Activated T-cell treated with anti-CD3 and anti-CD28 coated beads, Interleukin-2, amount 50 U/mL, for 24 hours (primary cell): Measurements from ENCODE around the gene PLA2G2E.
"Not testable (repeated sequence)": the region's sequence is repeated elsewhere in the genome, so short reads cannot be mapped to it uniquely, and the experiment has no call there.

ENCODE experiments used
- DNase-seq: peaks from one replicate; pipeline ENCODE4 v3.0.0-alpha.2; 2020
- H3K27ac Mint-ChIP-seq: 2 replicates; pipeline ENCODE4 v1.8.0; 2020; ENCODE audit warnings: mild to moderate bottlenecking, mixed read lengths
- H3K27me3 Mint-ChIP-seq: 2 replicates; pipeline ENCODE4 v1.8.0; 2020; ENCODE audit warnings: mixed read lengths
- H3K36me3 Mint-ChIP-seq: 2 replicates; pipeline ENCODE4 v1.8.0; 2020; ENCODE audit warnings: low read depth, mixed read lengths
- H3K4me1 Mint-ChIP-seq: 2 replicates; pipeline ENCODE4 v1.8.0; 2020; ENCODE audit warnings: low read depth, mixed read lengths
- H3K4me3 Mint-ChIP-seq: 2 replicates; pipeline ENCODE4 v1.8.0; 2020; ENCODE audit warnings: mild to moderate bottlenecking, moderate library complexity, mixed read lengths
- H3K9me3 Mint-ChIP-seq: 2 replicates; pipeline ENCODE4 v1.8.0; 2020; ENCODE audit warnings: mixed read lengths

PLA2G2E gene

DNA sequence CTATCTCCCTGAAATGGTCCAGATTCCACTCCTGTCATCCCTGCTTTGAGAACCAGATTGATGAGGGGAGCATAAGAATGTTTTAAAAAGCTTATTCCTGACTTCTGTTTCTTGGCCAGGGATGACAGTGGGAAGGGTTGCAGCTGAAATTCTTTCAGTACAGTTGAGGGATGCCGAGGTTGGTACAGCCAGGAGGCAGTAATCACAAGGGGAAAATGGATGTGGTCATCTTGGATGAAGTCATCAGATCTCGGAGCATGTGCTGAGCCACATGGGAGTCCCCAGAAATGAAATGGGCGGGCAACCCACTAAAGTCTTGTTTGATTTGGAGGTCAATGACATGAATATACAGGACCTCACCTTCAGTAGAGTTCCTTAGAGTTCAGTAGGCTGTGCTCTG, 18.7 kb upstream of the PLA2G2E start:
- no peaks in the 10 kb centered on the region for H3K9me3 Mint-ChIP-seq
- H3K36me3 Mint-ChIP-seq, result no peaks in the 10 kb centered on the region
- no peaks in the 10 kb centered on the region for H3K4me1 Mint-ChIP-seq
- no peak for DNase-seq
- peaks cover 11% of the 10 kb centered on the region for H3K27me3 Mint-ChIP-seq
- H3K27ac Mint-ChIP-seq, result no peak overlapping the region
- no peak overlapping the region for H3K4me3 Mint-ChIP-seq

DNA sequence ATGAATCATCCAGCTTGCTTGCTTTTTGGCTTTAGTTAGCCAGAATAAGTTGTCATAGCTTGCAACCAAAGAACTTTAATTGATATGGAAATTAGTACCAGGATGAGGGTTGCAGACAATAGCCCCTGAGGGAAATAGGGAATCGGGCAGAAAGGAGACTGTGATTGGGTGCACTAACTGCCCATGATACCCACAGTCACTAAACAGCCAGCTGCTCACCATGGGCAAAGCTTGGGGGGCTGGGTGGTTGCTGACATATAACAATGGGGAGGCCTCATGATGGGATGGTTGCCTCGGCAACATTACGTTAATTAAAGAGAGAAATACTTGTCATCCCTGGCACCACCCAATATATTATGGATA, 17.8 kb upstream of the PLA2G2E start:
- H3K27ac Mint-ChIP-seq, result no peak overlapping the region
- H3K27me3 Mint-ChIP-seq, result peaks cover 6% of the 10 kb centered on the region
- no peaks in the 10 kb centered on the region for H3K36me3 Mint-ChIP-seq
- no peak for DNase-seq
- H3K4me3 Mint-ChIP-seq, result no peak overlapping the region
- no peaks in the 10 kb centered on the region for H3K9me3 Mint-ChIP-seq
- H3K4me1 Mint-ChIP-seq, result no peaks in the 10 kb centered on the region

DNA sequence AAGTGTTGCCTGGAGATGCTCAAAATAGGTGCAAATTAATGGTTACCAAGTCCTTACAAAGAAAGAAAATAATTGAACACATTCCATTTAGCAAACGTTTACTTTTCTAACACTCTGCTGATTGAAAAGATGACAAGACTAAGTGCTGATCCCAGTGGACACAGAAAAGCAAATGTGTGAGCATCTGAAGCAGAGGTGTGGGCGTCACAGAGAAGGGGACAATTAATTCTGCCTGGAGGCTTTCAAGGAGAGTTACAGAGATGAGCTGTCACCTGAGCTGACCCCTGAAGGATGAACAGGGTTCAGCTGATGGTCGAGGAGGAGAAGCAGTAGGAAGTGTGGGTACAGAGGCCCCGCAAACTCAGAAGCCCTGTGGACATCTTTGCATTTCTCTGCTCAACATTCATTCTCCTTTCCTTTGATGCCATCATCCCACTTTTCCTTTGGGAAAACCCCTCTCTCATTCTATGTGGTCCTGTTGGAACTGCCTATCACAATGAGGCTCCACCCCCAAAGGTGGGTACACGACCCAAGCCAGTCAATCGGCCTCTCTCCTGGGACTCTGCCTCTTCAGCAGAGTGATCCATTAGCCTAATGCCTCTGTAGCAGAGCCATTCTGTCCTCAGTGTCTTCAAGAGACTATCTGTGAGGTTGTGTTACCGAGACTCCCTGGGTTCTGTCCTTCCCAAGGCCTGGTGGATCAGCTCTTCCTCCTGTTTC, 17.2 kb upstream of the PLA2G2E start:
- no peaks in the 10 kb centered on the region for H3K9me3 Mint-ChIP-seq
- no peak for DNase-seq
- no peaks in the 10 kb centered on the region for H3K4me1 Mint-ChIP-seq
- no peak overlapping the region for H3K27ac Mint-ChIP-seq
- H3K4me3 Mint-ChIP-seq, result no peak overlapping the region
- H3K36me3 Mint-ChIP-seq, result no peaks in the 10 kb centered on the region
- H3K27me3 Mint-ChIP-seq, result peaks cover 6% of the 10 kb centered on the region

DNA sequence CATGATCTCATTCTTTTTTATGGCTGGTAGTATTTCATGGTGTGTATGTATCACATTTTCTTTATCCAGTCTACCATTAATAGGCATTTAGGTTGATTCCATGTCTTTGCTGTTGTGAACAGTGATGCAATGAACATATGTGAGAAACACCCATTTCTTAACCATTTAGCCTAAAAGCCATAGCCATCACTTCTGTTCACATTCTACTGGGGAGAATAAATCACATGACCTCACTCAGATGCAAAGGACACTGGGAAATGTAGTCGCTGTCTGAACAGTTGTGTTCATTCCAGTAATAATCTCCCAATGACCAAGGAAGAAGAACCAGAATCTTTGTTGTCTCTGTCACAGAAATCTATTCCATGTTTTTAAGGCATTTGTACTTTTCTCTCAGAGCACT, 15.1 kb upstream of the PLA2G2E start:
- Mint-ChIP-seq H3K9me3 (peaks cover 2% of the 10 kb centered on the region), H3K4me1 (no peaks in the 10 kb centered on the region), H3K36me3 (no peaks in the 10 kb centered on the region), H3K27ac (no peak overlapping the region), H3K4me3 (no peak overlapping the region), H3K27me3 (no peaks in the 10 kb centered on the region)
- no peak for DNase-seq

DNA sequence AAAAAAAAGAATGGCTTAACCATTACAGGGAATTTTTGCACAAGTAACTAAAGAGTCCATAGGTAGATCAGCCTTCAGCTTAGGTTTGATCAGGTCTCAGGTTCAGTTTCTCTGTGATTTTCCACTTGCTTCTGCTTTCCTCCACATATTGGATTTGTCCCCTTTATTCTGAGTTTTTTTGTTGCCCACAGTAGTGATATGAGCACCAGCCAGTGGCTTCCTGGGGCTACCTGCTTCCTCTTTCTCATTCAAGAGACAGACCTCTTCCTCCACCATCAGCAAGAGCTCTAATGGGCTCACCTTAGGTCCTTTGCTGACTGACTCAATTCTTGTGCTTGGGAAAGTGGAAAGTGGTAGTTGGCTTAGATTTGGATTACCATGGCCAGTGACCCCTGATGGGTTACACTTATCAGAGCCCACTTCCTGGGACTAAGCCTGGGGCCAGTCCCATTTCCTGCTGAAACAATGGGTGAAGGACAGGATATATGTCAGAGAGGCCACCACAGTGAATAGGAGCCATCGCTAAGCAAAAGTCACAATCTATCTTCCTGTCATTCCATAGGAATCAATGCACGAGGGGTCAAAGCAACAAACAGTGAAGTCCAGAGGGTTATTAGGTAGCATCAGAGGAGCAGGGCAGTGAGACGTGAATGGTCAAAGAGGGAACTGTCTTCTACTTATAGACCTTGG, 12.8 kb upstream of the PLA2G2E start:
- Mint-ChIP-seq H3K9me3 (peaks cover 20% of the 10 kb centered on the region), H3K27me3 (no peaks in the 10 kb centered on the region), H3K27ac (no peak overlapping the region), H3K4me3 (no peak overlapping the region), H3K36me3 (no peaks in the 10 kb centered on the region), H3K4me1 (no peaks in the 10 kb centered on the region)
- DNase-seq, result no peak

DNA sequence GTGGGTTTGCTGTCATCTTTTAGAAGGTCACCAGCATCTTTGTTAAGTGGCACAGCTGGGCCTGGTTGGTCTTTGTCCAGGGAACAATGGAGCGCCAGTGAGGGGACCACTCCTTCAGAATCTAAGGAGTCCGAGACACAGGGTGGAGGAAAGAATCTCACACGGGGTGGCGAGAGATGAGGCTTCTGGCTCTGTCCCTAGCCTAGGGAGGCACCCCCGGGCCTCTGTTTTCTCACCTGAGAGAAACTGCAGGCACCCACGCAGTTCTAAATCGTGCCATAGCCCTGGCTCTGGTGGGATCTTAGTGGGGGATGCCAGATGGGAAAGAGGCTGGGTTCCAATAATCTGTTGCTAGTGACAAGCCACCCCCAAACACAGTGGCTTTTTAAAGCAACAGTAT, 10.9 kb upstream of the PLA2G2E start:
- no peak for DNase-seq
- H3K4me1 Mint-ChIP-seq, result no peaks in the 10 kb centered on the region
- H3K9me3 Mint-ChIP-seq, result peaks cover 29% of the 10 kb centered on the region
- no peak overlapping the region for H3K27ac Mint-ChIP-seq
- H3K36me3 Mint-ChIP-seq, result no peaks in the 10 kb centered on the region
- no peak overlapping the region for H3K4me3 Mint-ChIP-seq
- no peaks in the 10 kb centered on the region for H3K27me3 Mint-ChIP-seq

DNA sequence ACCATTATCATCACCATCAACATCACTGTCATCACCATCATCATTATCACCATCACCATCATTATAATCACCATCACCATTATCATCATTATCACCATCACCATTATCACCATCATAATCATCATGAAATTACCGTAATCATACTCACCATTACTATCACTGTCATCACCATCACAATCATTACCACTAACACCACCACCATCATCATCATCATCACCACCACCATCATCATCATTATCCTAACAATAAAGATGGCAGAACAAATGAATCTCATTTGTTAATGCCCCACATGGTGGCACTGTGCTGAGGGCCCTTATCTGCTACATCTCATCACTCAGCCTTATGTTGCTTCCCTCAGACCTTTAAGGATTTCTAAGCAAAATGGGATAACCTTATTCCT, 9.4 kb upstream of the PLA2G2E start:
- no peak for DNase-seq
- no peaks in the 10 kb centered on the region for H3K36me3 Mint-ChIP-seq
- no peaks in the 10 kb centered on the region for H3K4me1 Mint-ChIP-seq
- no peak overlapping the region for H3K4me3 Mint-ChIP-seq
- peaks cover 29% of the 10 kb centered on the region for H3K9me3 Mint-ChIP-seq
- no peak overlapping the region for H3K27ac Mint-ChIP-seq
- H3K27me3 Mint-ChIP-seq, result no peaks in the 10 kb centered on the region

DNA sequence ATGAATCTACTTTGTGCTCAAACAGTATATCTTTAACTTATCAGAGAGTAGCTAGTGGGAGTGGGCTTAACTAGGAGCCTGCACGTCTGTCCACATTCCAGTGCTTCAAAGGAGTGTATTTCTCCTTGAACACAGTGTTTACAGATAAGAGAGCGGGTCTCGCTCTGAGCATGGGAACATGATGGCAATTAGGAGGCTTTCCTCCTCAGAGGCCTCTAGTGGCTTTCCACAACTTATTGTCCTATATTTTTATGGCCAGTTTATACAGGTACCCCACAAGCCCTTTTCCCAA, 3.7 kb upstream of the PLA2G2E start:
- H3K27me3 Mint-ChIP-seq, H3K4me3 Mint-ChIP-seq, DNase-seq, H3K27ac Mint-ChIP-seq, H3K36me3 Mint-ChIP-seq, H3K4me1 Mint-ChIP-seq: not testable (repeated sequence)
- peaks cover 16% of the 10 kb centered on the region for H3K9me3 Mint-ChIP-seq

DNA sequence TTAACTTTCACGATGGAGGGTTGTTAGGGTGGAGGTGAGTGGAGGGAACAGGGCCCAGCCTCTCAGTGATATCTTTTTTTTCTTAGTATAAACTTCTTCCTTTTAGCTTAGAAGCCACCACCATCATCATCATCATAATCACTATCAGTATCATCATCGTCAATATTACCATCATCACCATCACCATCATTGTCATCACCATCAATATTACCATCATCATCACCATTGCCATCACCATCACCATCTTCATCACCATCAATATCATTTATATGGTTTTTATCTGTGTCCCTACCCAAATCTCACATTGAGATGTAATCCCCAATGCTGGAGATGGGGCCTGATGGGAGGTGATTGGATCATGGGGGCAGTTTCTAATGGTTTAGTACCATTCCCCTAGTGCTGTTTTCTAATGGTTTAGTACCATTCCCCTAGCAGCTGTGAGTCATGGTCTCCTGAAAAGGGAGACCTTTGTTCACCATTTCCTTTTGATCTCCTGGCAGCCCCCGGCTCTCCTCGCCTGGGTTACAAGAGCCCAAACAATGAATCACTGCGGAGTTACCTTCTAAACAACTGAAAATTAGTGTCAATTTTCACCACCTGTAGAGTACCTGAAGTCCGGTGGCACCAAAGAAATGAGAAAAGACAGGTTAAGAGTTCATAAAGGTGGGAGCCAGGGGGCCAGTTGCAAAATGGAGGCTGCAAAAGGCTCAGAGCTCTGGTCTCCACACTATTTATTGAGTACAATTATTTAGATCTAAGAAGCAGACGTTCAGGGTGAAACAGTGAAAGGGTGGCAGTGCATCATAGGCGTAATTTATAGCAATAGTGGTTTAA, 3.1 kb upstream of the PLA2G2E start:
- no peak for DNase-seq
- Mint-ChIP-seq H3K4me3 (no peak overlapping the region), H3K27ac (no peak overlapping the region), H3K4me1 (no peaks in the 10 kb centered on the region), H3K9me3 (peaks cover 11% of the 10 kb centered on the region), H3K36me3 (no peaks in the 10 kb centered on the region), H3K27me3 (no peaks in the 10 kb centered on the region)

DNA sequence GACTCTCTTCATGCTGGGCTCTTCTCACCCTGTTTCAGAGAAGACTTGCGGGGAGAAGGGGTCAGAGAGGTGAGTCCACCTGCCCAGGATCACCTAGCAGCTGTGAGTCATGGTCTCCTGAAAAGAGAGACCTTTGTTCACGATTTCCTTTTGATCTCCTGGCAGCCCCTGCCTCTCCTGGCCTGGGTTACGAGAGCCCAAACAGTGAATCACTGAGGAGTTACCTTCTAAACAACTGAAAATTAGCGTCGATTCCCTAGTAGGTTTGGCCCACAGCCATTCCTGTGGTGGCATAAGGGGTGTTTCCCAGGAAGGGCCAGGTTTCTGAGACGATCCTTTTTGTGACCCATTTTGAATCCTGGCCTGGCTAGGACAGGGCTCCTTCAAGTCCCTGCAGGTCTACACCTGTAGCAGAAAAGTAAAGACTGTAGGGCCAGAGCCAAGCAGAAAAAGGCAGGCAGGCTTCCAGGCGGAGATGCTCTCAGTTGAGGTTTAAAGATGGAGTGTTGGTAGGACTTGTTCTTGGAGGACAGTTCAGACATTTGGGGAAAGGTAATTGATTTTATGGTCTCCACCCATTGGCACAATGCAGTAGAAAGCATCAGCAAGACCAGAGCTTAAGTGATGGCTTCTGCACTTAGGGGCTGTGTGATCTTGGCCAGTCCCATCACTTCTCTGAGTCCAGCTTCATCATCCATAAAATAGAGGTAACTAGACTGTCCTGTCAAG, 2.1 kb upstream of the PLA2G2E start:
- Mint-ChIP-seq H3K9me3 (peaks cover 4% of the 10 kb centered on the region), H3K27me3 (no peaks in the 10 kb centered on the region), H3K4me1 (no peaks in the 10 kb centered on the region), H3K36me3 (no peaks in the 10 kb centered on the region), H3K4me3 (no peak overlapping the region), H3K27ac (no peak overlapping the region)
- DNase-seq, result no peak

DNA sequence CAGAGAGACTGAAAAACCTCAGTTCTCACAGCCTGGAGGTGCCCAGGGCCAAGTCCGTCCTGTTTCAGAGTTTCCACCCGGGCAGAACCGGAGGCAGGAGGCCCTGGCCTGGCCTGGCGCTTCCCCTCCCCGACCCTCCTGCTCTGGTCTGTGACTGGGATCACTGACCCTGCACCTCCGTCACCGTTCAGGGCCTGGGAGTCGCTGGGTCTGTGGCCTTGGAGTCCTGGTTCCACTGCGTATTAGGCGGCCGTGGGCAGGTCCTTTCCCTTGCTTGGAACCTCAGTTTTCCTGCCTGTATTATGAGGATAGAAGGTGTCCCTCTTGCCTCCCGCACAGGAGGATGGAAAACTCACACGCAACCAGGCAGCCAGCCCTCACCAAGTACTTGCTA, 533 bp upstream of the PLA2G2E start:
- H3K9me3 Mint-ChIP-seq, result no peaks in the 10 kb centered on the region
- H3K4me1 Mint-ChIP-seq, result no peaks in the 10 kb centered on the region
- H3K27ac Mint-ChIP-seq, result no peak overlapping the region
- no peak for DNase-seq
- no peak overlapping the region for H3K4me3 Mint-ChIP-seq
- H3K36me3 Mint-ChIP-seq, result no peaks in the 10 kb centered on the region
- H3K27me3 Mint-ChIP-seq, result no peaks in the 10 kb centered on the region

DNA sequence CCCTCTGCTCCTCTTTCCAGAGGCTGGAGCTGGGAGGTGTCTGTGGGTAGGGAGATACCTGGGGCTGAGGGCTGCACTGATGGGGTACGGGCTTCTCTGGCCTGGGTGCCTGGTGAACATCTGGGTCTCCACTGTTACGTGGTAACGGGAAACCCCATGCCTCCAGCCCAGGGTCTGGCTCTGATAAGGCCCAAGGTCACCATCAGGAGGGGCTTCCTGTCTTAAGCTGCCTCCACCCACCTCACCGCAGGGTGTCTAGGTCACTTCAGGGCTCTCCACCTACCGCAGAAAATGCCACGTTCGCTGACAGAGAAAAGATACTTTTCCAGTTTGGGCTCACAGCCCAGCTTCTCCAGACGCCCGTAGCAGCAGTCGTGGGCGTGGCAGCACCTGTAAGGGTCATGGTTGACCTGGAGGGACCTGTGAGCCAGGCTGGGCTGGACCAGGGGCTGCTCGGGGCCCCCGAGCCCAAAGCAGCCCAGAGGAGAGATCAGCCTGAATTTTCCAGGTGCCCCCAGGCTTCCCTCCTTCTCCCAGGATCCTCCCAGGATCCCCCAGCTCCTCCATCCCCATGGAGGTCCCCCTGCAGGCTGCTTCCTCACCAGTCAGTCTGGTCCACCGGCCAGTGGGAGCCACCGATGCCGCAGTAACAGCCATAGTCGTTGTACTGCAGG, 1.3 kb downstream of the PLA2G2E start:
- no peak overlapping the region for H3K4me3 Mint-ChIP-seq
- H3K27ac Mint-ChIP-seq, result no peak overlapping the region
- no peaks in the 10 kb centered on the region for H3K27me3 Mint-ChIP-seq
- DNase-seq, result no peak
- no peaks in the 10 kb centered on the region for H3K9me3 Mint-ChIP-seq
- peaks cover 2% of the 10 kb centered on the region for H3K4me1 Mint-ChIP-seq
- no peaks in the 10 kb centered on the region for H3K36me3 Mint-ChIP-seq

DNA sequence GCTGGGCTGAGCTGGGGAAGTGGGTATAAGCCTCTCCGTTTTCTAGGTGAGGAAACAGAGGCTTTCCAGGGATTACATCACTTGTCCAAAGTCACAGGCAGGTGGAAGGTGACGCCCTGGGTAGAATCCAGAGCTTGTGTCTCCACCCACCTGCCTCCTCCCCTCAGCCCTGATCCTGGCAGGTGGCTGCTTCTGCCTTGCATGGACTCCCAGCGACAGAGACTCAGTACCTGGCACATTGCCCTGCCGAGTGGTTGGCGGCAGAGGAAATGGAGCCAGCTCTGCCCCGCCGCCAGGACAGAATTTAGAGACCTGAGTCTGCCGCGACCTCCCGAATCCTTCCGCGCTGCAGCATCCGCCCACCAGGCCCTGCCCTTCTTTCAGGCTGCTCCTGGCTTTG, 2.1 kb downstream of the PLA2G2E start:
- no peak for DNase-seq
- Mint-ChIP-seq H3K36me3 (no peaks in the 10 kb centered on the region), H3K9me3 (no peaks in the 10 kb centered on the region), H3K4me1 (peaks cover 2% of the 10 kb centered on the region), H3K27me3 (no peaks in the 10 kb centered on the region), H3K4me3 (no peak overlapping the region), H3K27ac (no peak overlapping the region)

DNA sequence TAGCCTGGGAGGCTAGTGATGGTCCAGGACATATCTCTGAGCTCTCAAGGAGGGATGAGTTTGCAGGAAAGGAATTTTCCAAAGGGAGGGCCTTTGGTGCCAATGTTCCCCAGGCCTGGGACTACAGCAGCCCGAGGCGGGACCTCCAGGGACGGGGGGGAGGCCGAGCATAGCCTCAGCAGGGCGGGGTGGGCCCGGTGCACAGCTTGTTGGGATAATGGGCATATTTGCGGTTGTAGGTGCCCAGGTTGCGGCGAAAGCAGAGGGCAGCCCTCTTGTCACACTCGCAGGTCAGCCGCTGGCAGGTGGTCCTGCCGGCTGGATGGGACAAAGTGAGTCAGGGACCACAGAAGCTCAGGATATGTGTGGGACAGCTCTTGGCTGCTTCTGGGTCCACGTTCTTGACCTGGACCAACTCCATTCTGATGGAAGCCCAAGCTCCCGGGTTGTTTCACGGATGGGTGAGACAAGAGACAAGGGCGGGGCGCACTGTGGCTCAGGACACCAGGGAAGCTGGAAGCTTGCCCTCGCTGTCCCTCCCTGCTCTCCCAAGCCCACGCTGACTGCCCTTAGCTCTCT, 3.2 kb downstream of the PLA2G2E start:
- Mint-ChIP-seq H3K36me3 (peaks cover under 1% of the 10 kb centered on the region), H3K4me3 (no peak overlapping the region), H3K27me3 (no peaks in the 10 kb centered on the region), H3K9me3 (no peaks in the 10 kb centered on the region), H3K27ac (no peak overlapping the region), H3K4me1 (peaks cover 2% of the 10 kb centered on the region)
- DNase-seq, result no peak
